WTC11 (cell line): Measurements from ENCODE around the gene GOLGA3. TPM values are rescaled to one million over a fixed set of nuclear protein-coding genes. Genes with fewer than 3 reads are reported as not detected.

Experiments used
- ATAC-seq: fragments of 200-7000 bp; cut with Tn5 transposase; 2 replicates; pipeline ENCODE4 v1.10.0; 2021; ENCODE audit warnings: mild to moderate bottlenecking, moderate library complexity
- CTCF ChIA-PET: fragments of 300-600 bp; sonication (Branson Sonifier 250); formaldehyde crosslinking; loops from one replicate; lab custom pipeline; 2021; ENCODE audit warnings: antibody characterized with exemption; lab: Charles Lee
- POLR2A ChIA-PET: fragments of 350-600 bp; sonication (Branson Sonifier 250); formaldehyde crosslinking; loops from one replicate; lab custom pipeline; 2021; ENCODE audit warnings: antibody characterized with exemption; lab: Charles Lee
- DNase-seq: peaks from one replicate; pipeline ENCODE4 v3.0.0; 2021; ENCODE audit warnings: low spot score
- H3K27ac Mint-ChIP-seq: 2 replicates; pipeline ENCODE4 v1.8.0; 2021; ENCODE audit warnings: mixed read lengths
- H3K27me3 Mint-ChIP-seq: 2 replicates; pipeline ENCODE4 v1.8.0; 2021; ENCODE audit warnings: low read depth, mild to moderate bottlenecking, moderate library complexity, mixed read lengths
- H3K36me3 Mint-ChIP-seq: 2 replicates; pipeline ENCODE4 v1.8.0; 2021; ENCODE audit warnings: mixed read lengths
- H3K4me1 Mint-ChIP-seq: 2 replicates; pipeline ENCODE4 v1.8.0; 2022; ENCODE audit warnings: mixed read lengths
- H3K4me3 Mint-ChIP-seq: 2 replicates; pipeline ENCODE4 v1.8.0; 2021; ENCODE audit warnings: mild to moderate bottlenecking, moderate library complexity, mixed read lengths
- H3K9me3 Mint-ChIP-seq: 2 replicates; pipeline ENCODE4 v1.8.0; 2021; ENCODE audit warnings: mixed read lengths
- ATF3 ChIP-seq: sonication (generic); formaldehyde crosslinking; conservative IDR thresholded peaks from 2 replicates; pipeline ENCODE4 v1.8.1; 2022; ENCODE audit warnings: mild to moderate bottlenecking, missing genetic modification reagents
- CDX4 ChIP-seq: fragments of 250-450 bp; sonication (Bioruptor Pico); IDR thresholded peaks from 2 replicates; pipeline ENCODE4 v1.9.0; 2021; ENCODE audit warnings: moderate library complexity, mild to moderate bottlenecking, inconsistent platforms, borderline replicate concordance
- ESRRA ChIP-seq: sonication (generic); formaldehyde crosslinking; IDR thresholded peaks from 2 replicates; pipeline ENCODE4 v1.8.1; 2022; ENCODE audit warnings: mild to moderate bottlenecking, missing genetic modification reagents, borderline replicate concordance
- FOXK1 ChIP-seq: sonication (generic); formaldehyde crosslinking; IDR thresholded peaks from 2 replicates; pipeline ENCODE4 v1.8.0; 2022; ENCODE audit warnings: mild to moderate bottlenecking, moderate library complexity, missing genetic modification reagents
- FOXP1 ChIP-seq: sonication (generic); formaldehyde crosslinking; IDR thresholded peaks from 2 replicates; pipeline ENCODE4 v1.8.0; 2022; ENCODE audit warnings: missing genetic modification reagents, mild to moderate bottlenecking, moderate library complexity, borderline replicate concordance
- GABPB1 ChIP-seq: sonication (generic); formaldehyde crosslinking; IDR thresholded peaks from 2 replicates; pipeline ENCODE4 v1.8.1; 2023; ENCODE audit warnings: mild to moderate bottlenecking, missing genetic modification reagents
- HMGA2 ChIP-seq: fragments of 250-450 bp; sonication (Bioruptor Pico); IDR thresholded peaks from 2 replicates; pipeline ENCODE4 v1.4.0; 2021; ENCODE audit warnings: mild to moderate bottlenecking, moderate library complexity
- KAT7 ChIP-seq: sonication (generic); formaldehyde crosslinking; IDR thresholded peaks from 2 replicates; pipeline ENCODE4 v1.8.1; 2023; ENCODE audit warnings: missing genetic modification reagents, mild to moderate bottlenecking, borderline replicate concordance
- MYBL2 ChIP-seq: sonication (generic); formaldehyde crosslinking; IDR thresholded peaks from 2 replicates; pipeline ENCODE4 v1.8.1; 2023; ENCODE audit warnings: mild to moderate bottlenecking, moderate library complexity, missing genetic modification reagents
- NFATC4 ChIP-seq: fragments of 250-450 bp; sonication (Bioruptor Pico); IDR thresholded peaks from 2 replicates; pipeline ENCODE4 v1.9.0; 2021; ENCODE audit warnings: mild to moderate bottlenecking
- NR1H2 ChIP-seq: sonication (generic); formaldehyde crosslinking; IDR thresholded peaks from 2 replicates; pipeline ENCODE4 v1.9.0; 2021; ENCODE audit warnings: mild to moderate bottlenecking, moderate library complexity, missing genetic modification reagents
- PRDM15 ChIP-seq: sonication (generic); formaldehyde crosslinking; IDR thresholded peaks from 2 replicates; pipeline ENCODE4 v1.8.0; 2022; ENCODE audit warnings: missing genetic modification reagents
- RORB ChIP-seq: fragments of 250-450 bp; sonication (Bioruptor Pico); IDR thresholded peaks from 2 replicates; pipeline ENCODE4 v1.9.0; 2021; ENCODE audit warnings: mild to moderate bottlenecking
- SMAD3 ChIP-seq: sonication (generic); formaldehyde crosslinking; IDR thresholded peaks from 2 replicates; pipeline ENCODE4 v1.8.0; 2022; ENCODE audit warnings: missing genetic modification reagents, mild to moderate bottlenecking, borderline replicate concordance
- SP1 ChIP-seq: sonication (generic); formaldehyde crosslinking; conservative IDR thresholded peaks from 2 replicates; pipeline ENCODE4 v1.8.1; 2022; ENCODE audit warnings: missing genetic modification reagents
- TEAD4 ChIP-seq: sonication (generic); formaldehyde crosslinking; IDR thresholded peaks from 2 replicates; pipeline ENCODE4 v1.8.0; 2022; ENCODE audit warnings: mild to moderate bottlenecking, missing genetic modification reagents
- ZNF263 ChIP-seq: sonication (generic); formaldehyde crosslinking; IDR thresholded peaks from 2 replicates; pipeline ENCODE4 v1.8.1; 2022; ENCODE audit warnings: low read depth, mild to moderate bottlenecking, moderate library complexity, missing genetic modification reagents
- ZNF671 ChIP-seq: fragments of 250-450 bp; sonication (Bioruptor Pico); IDR thresholded peaks from 2 replicates; pipeline ENCODE4 v1.8.0; 2021; ENCODE audit warnings: mild to moderate bottlenecking
- total RNA-seq: library from RNA; stranded (reverse); gene quantifications from 3 replicates; pipeline ENCODE4 v1.2.3, GENCODE V29; 2021
- TF ChIP-seq, protein P1 (sequence below): sonication (generic); formaldehyde crosslinking; IDR thresholded peaks from 2 replicates; pipeline ENCODE4 v1.8.0; 2023; ENCODE audit warnings: missing genetic modification reagents
- TF ChIP-seq, protein P2 (sequence below): sonication (generic); formaldehyde crosslinking; IDR thresholded peaks from 2 replicates; pipeline ENCODE4 v1.8.1; 2023; ENCODE audit warnings: mild to moderate bottlenecking, moderate library complexity, missing genetic modification reagents
- TF ChIP-seq, protein P3 (sequence below): fragments of 250-450 bp; sonication (Bioruptor Pico); IDR thresholded peaks from 2 replicates; pipeline ENCODE4 v1.9.0; 2021; ENCODE audit warnings: mild to moderate bottlenecking
- TF ChIP-seq, protein P4 (sequence below): sonication (generic); formaldehyde crosslinking; IDR thresholded peaks from 2 replicates; pipeline ENCODE4 v1.8.0; 2022; ENCODE audit warnings: mild to moderate bottlenecking, missing genetic modification reagents
- TF ChIP-seq, protein P5 (sequence below): sonication (generic); formaldehyde crosslinking; IDR thresholded peaks from 2 replicates; pipeline ENCODE4 v1.8.1; 2023; ENCODE audit warnings: mild to moderate bottlenecking, missing genetic modification reagents, borderline replicate concordance

The GOLGA3 gene
- total RNA-seq, 1 experiment from 2014 or later = 47.8 TPM

- H3K27ac Mint-ChIP-seq = peak within 1 kb of the TSS; percentile 95
- H3K36me3 Mint-ChIP-seq = peaks cover 15% of the 10 kb centered on the region
- peak within 1 kb of the TSS; percentile 93 for H3K4me3 Mint-ChIP-seq
- no peaks in the 10 kb centered on the region for H3K27me3 Mint-ChIP-seq
- no peaks in the 10 kb centered on the region for H3K9me3 Mint-ChIP-seq
- ChIA-PET CTCF (interaction anchor here (0.5 kb wide), 1 partner anchor 139 kb away, joined by 3 read pairs; no protein-coding TSS in a partner anchor), POLR2A (no interaction called here)
- peak; percentile 45 for ATAC-seq
- peak; percentile 42 for DNase-seq
- peaks cover 11% of the 10 kb centered on the region for H3K4me1 Mint-ChIP-seq
- TF ChIP-seq GABPB1 (CRISPR knock-in tag) = no peak
- no peak for TF ChIP-seq SP1
- no peak for TF ChIP-seq ATF3
- TF ChIP-seq, protein P1, sequence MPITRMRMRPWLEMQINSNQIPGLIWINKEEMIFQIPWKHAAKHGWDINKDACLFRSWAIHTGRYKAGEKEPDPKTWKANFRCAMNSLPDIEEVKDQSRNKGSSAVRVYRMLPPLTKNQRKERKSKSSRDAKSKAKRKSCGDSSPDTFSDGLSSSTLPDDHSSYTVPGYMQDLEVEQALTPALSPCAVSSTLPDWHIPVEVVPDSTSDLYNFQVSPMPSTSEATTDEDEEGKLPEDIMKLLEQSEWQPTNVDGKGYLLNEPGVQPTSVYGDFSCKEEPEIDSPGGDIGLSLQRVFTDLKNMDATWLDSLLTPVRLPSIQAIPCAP (CRISPR knock-in tag) = no peak
- TF ChIP-seq MYBL2 (CRISPR knock-in tag) = no peak
- TF ChIP-seq SMAD3 = no peak
- TF ChIP-seq ZNF671 = peak; percentile 40; the same call in 1 of the 2 replicates
- TF ChIP-seq HMGA2 (CRISPR knock-in tag) = no peak
- TF ChIP-seq, protein P2, sequence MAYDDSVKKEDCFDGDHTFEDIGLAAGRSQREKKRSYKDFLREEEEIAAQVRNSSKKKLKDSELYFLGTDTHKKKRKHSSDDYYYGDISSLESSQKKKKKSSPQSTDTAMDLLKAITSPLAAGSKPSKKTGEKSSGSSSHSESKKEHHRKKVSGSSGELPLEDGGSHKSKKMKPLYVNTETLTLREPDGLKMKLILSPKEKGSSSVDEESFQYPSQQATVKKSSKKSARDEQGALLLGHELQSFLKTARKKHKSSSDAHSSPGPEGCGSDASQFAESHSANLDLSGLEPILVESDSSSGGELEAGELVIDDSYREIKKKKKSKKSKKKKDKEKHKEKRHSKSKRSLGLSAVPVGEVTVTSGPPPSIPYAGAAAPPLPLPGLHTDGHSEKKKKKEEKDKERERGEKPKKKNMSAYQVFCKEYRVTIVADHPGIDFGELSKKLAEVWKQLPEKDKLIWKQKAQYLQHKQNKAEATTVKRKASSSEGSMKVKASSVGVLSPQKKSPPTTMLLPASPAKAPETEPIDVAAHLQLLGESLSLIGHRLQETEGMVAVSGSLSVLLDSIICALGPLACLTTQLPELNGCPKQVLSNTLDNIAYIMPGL (CRISPR knock-in tag) = 0 out of 2 replicates have a peak, but pooled peaks have one; percentile 37
- TF ChIP-seq, protein P3, sequence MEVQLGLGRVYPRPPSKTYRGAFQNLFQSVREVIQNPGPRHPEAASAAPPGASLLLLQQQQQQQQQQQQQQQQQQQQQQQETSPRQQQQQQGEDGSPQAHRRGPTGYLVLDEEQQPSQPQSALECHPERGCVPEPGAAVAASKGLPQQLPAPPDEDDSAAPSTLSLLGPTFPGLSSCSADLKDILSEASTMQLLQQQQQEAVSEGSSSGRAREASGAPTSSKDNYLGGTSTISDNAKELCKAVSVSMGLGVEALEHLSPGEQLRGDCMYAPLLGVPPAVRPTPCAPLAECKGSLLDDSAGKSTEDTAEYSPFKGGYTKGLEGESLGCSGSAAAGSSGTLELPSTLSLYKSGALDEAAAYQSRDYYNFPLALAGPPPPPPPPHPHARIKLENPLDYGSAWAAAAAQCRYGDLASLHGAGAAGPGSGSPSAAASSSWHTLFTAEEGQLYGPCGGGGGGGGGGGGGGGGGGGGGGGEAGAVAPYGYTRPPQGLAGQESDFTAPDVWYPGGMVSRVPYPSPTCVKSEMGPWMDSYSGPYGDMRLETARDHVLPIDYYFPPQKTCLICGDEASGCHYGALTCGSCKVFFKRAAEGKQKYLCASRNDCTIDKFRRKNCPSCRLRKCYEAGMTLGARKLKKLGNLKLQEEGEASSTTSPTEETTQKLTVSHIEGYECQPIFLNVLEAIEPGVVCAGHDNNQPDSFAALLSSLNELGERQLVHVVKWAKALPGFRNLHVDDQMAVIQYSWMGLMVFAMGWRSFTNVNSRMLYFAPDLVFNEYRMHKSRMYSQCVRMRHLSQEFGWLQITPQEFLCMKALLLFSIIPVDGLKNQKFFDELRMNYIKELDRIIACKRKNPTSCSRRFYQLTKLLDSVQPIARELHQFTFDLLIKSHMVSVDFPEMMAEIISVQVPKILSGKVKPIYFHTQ (CRISPR knock-in tag) = no peak
- TF ChIP-seq, protein P4, sequence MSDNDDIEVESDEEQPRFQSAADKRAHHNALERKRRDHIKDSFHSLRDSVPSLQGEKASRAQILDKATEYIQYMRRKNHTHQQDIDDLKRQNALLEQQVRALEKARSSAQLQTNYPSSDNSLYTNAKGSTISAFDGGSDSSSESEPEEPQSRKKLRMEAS (CRISPR knock-in tag) = no peak
- no peak for TF ChIP-seq ESRRA (CRISPR knock-in tag)
- TF ChIP-seq FOXK1 = no peak
- TF ChIP-seq PRDM15 = no peak
- TF ChIP-seq, protein P5, sequence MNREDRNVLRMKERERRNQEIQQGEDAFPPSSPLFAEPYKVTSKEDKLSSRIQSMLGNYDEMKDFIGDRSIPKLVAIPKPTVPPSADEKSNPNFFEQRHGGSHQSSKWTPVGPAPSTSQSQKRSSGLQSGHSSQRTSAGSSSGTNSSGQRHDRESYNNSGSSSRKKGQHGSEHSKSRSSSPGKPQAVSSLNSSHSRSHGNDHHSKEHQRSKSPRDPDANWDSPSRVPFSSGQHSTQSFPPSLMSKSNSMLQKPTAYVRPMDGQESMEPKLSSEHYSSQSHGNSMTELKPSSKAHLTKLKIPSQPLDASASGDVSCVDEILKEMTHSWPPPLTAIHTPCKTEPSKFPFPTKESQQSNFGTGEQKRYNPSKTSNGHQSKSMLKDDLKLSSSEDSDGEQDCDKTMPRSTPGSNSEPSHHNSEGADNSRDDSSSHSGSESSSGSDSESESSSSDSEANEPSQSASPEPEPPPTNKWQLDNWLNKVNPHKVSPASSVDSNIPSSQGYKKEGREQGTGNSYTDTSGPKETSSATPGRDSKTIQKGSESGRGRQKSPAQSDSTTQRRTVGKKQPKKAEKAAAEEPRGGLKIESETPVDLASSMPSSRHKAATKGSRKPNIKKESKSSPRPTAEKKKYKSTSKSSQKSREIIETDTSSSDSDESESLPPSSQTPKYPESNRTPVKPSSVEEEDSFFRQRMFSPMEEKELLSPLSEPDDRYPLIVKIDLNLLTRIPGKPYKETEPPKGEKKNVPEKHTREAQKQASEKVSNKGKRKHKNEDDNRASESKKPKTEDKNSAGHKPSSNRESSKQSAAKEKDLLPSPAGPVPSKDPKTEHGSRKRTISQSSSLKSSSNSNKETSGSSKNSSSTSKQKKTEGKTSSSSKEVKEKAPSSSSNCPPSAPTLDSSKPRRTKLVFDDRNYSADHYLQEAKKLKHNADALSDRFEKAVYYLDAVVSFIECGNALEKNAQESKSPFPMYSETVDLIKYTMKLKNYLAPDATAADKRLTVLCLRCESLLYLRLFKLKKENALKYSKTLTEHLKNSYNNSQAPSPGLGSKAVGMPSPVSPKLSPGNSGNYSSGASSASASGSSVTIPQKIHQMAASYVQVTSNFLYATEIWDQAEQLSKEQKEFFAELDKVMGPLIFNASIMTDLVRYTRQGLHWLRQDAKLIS (CRISPR knock-in tag) = no peak
- no peak for TF ChIP-seq CDX4
- TF ChIP-seq FOXP1 = no peak
- 0 out of 2 replicates have a peak, but pooled peaks have one; percentile 34 for TF ChIP-seq ZNF263 (CRISPR knock-in tag)
- 0 out of 2 replicates have a peak, but pooled peaks have one; percentile 66 for TF ChIP-seq KAT7 (CRISPR knock-in tag)
- no peak for TF ChIP-seq NR1H2
- TF ChIP-seq TEAD4 (CRISPR knock-in tag) = no peak
- TF ChIP-seq NFATC4 = no peak
- no peak for TF ChIP-seq RORB
These were observed 67.4 kb downstream of the GOLGA3 start, which contains the start of gene ANKLE2 for GRCh38 chr12:132761032-132761920. TSS of gene ANKLE2 (minus strand) at chr12:132761832. CDS start at chr12:132761798, 34 bp downstream.
